Activated CD8-positive, alpha-beta memory T cell treated with anti-CD3 and anti-CD28 coated beads, Interleukin-2, amount 50 U/mL, for 24 hours (primary cell): ENCODE results near the gene C16orf78.
A peak's percentile ranks its signal among the peaks of the same experiment; 100 is the strongest.

Experiments used
- DNase-seq: peaks from one replicate; pipeline ENCODE4 v3.0.0-alpha.2; 2020; ENCODE audit errors: extremely low read depth

The C16orf78 gene

DNA sequence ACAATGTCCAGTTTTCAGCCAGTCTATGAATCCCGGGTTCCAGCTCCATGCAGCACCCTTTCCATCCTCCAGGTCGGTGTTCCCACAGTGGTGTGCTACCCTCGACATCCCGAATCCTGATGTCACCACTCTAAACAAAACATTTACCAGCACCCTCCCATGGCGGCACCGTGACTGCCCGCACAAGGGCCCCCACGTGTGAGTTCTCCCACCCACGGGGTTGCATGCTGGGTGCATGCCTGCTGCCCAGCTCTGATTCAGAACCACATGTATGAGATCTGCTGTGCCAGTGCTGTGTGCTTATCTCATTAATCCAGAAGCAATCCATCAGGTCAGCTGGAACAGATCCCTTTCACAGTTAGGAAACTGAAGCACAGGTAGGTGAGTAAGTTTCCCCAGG is 57.4 kb downstream of the C16orf78 start:
- no peak for DNase-seq

DNA sequence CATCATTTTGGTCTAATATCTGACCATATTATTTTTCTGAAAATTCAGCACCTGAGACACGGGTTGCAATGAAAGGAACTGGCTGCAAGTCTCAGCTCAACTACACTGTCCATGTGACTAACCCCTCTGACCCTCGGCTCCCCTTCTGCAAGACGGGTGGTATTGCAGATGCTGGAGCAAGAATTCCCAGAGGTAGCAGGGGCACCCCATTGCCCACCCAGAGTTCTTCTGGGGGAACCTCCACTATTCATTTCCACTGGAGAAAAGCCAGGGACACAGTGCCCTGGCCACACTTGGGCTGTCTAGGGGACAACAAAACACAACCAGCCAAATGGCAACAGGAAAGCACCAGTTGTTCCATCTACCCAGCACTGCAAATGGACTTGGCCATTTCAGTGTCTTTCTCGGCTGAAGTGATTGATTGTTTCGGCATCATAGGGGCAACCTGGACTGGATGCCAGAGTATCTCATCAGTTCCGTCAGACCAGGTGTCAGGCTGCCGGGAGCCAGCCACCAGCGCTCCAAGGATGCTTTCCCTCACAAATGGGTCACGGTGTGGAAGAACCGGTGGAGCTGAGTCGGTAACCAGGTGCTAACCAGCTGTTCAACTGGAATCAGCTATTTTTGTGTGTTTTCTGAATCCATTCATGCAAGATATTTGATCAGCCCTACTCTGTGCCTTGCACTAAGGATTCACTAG is 58.1 kb downstream of the C16orf78 start:
- DNase-seq = no peak

DNA sequence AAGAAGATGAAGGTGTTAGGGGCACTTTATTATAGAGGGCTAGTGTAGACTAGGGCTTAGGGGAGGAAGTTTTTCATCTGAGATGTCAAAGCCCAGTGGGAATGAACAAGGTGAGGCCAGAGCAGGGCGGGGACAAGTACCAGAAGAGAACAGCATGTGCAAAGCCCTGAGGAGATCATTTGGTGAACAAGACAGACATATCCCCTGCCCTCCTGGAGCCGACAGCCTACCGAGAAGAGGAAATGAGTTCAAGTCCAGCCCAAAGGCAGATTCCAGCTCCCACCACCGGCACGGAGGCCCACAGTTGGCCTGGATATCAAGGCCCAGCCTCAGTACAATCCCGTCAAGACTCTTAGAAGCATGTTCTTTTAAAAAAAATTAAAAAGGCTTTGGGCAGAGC is 61.1 kb downstream of the C16orf78 start:
- no peak for DNase-seq

DNA sequence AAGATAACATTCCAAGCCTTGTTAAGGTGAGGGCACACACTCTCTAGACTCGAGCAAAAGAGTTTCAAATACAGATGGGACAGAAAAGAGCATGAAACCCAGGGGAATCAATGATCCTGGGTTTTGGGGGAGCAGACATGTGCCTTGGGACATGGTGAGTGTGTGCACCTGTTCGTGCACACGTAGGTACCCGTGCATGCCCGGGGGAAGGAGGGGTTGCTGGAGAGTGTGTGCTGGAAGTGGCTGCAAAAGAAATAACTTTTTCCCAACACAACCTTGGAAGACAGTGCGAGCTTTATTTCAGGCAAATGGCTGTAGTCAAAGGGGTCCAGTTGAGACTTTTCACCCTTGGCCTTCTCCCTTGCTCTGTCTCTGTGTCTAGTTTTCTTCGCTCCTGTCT is 62.6 kb downstream of the C16orf78 start:
- no peak for DNase-seq

DNA sequence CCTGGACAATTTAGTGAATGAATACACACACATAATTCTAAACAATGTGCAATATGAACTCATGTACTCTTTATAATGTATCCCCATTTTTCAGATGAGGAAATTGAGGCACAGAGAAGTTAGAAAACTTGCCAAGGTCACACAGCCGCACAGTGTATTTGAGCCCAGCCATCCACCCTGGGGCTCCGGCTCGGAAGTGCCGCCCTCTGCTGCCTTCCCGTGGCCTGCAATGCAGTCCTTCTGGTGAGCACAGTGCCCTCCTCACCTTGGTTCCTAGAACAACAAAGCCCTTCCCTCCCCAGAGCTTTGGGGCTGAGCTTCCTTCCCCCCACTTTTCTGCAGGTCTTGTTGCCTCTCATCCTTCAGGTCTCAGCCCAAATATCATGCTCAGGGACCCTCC is 63.7 kb downstream of the C16orf78 start:
- DNase-seq = no peak

DNA sequence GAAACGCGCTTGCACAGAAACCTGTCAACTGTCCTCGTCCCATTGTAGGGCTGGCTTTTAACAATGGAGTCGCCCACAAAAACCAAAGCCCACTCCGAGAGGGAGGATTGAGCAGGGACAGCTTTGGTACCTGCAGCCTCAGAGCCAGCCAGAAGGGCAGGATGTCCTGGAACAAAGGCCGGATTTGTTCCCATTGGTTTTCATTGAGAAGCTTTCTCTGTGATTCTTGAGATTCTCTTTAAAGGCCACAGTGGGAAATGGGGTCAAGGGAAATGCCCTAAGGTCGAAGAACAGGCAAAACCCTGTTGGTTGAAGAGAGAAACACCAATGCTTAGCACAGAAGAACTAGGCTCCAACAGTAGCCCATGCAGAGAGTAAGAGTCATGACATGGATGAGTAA is 65.4 kb downstream of the C16orf78 start:
- DNase-seq = no peak

DNA sequence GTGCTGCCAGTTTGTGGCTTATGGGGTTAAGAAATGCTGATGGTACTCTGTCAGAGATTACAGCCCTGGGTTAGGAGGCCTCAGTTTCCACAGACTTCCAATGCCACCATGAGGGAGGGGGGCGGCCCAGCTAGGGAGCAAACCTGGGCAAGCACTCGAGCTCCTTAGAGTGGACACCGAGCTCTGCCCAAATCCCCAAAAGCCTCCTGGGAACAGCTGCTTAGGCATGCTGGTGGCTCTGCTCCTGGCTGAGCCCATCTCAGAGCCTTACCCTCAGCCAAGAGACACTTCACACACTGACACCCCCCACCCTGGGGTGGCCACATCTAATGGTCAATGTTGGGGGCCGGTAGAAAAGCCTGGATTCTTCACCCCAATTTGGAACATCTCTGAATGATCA is 66.1 kb downstream of the C16orf78 start:
- no peak for DNase-seq

DNA sequence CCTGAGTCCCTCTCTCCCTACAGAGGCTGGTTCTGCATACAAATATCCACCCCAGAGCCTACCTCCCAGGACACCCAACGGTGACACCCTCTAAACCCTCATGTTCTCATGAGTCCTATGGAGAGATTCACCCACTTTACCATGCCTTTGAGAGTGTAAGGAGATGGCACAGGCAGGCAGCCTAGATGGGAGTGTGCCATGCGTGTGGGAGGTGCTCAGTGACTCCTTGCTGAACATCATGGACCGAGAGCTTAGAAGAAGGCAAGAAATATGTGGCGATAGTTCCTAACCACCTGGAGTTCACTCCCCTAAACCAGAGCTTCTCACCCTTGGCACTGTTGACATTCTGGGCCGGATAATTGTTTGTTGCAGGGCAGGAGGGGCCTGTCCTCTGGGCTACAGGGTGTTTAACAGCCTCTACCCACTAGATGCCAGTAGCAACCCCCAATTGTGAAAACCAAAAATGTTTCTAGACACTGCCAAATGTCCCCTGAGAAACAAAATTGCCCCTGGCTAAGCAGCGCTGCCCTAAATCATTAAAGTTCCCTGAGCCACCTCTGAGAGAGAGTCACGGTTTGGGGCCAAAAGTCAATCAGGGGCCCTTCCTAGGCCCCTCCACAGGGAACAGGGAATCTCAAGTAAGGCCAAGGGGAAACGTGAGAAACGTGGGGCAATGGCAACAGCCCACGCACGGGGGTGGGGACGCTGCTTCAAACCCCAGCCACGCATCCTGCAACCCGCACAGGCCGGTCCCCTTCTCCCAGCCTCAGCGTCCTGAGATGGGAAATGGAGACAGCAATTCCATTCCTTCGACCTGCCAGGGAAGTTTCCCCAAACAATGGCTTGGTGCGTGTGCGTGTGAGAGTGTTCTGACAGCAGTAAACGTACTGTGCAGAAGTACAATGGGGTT is 66.8 kb downstream of the C16orf78 start:
- no peak for DNase-seq

DNA sequence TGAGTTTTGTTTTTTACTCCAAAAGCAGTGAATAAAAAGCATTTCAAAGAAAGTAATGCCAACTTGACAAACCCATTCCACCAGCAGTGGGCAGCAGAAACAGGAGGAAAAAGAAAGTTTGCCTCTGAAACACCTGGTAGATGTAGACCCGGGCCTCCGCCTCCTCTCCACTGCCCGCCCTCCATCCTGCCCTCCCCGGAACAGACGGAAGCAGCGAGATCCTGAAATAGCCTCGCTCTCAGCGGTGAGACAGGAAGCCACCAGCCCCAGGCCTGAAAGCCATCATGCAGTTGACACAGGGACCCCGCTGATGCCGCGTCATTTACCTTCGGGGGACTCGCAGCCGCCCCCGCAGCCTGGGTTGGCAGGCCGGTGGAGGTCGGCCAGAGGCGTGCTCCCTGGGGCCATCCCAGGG is 67.8 kb downstream of the C16orf78 start:
- peak; percentile 1 for DNase-seq

DNA sequence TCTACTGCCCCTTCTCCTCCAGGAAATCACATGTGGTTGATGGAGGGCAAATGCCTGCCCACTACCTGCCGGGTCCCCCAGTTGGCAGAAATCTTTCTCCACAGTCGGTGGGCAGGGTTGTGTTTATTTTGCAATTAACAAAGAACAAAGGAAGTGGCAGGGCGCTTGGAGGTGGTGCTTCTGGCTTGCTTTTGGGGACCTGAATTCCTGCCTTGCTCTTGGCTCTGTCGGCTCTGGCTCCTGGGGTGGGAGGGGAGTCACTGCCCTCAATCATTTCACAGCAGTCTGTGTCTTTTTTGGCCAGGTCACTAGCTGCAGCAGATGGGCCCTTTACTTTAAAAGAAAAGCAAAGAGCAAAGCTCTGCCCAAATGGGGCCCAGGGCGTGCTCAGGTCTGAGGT is 69.2 kb downstream of the C16orf78 start:
- DNase-seq = no peak

DNA sequence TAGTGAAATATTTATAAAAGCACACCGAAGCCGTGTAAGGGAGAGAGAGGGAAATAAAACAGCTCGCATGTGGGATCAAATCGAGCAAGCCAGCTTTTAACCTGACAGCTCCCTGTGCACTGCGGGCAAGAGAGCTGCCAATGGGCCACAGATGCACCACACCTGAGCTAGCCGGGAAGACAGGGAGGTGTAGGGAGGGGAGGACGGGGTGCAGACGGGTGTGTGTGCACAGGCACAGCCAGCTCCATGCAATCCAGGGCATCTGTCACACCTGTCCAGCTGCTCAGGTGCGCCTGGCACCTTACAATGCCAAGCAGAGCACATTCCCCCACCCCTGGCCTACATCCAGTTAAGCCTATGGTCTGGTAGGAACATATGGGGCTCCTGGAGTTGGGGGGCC is 70.0 kb downstream of the C16orf78 start:
- DNase-seq = no peak

DNA sequence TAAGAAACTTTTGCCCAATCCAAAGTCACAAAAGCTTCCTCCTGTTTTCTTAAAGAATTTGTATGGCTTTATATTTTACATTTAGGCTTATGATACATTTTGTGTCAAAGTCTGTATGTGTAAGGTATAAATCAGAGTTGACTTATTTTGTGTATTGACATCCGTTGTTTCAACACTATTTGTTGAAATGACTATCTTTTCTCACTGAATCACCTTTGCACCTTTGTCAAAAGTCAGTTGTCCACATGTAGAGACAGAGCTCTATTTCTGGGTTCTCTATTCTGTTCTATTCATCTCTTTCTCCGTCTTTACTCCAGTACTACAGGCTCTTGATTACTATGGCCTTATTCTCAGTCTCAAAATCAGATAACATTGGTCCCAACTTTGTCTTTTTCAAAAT is 73.2 kb downstream of the C16orf78 start:
- no peak for DNase-seq
